Measurements from ENCODE around the gene HINT3.

DNA sequence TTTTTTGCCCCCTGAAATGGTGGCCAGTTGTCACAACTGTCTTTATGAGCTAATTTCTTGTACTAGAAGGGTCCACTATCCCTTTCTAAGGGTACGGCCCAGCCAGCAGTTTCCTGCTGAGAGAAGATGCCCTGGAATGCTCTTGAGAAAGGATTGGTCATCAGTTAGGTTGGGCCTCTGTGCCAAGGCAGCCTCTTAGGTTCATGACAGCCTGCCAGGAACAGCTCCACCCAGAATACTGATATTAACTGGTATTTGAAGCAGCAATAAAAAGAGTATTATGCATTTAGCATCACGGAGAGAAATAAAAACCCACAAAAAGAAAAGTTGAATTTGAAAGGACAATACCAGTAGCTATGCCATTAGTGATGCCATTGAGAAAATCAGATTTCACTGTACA is 9.0 kb upstream of the HINT3 start:
- TF ChIP-seq, protein P1, sequence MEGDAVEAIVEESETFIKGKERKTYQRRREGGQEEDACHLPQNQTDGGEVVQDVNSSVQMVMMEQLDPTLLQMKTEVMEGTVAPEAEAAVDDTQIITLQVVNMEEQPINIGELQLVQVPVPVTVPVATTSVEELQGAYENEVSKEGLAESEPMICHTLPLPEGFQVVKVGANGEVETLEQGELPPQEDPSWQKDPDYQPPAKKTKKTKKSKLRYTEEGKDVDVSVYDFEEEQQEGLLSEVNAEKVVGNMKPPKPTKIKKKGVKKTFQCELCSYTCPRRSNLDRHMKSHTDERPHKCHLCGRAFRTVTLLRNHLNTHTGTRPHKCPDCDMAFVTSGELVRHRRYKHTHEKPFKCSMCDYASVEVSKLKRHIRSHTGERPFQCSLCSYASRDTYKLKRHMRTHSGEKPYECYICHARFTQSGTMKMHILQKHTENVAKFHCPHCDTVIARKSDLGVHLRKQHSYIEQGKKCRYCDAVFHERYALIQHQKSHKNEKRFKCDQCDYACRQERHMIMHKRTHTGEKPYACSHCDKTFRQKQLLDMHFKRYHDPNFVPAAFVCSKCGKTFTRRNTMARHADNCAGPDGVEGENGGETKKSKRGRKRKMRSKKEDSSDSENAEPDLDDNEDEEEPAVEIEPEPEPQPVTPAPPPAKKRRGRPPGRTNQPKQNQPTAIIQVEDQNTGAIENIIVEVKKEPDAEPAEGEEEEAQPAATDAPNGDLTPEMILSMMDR (IDR thresholded peaks at IDR 0.05; ENCODE audit: poor library complexity, severe bottlenecking) = no peak
- TF ChIP-seq, protein P2, sequence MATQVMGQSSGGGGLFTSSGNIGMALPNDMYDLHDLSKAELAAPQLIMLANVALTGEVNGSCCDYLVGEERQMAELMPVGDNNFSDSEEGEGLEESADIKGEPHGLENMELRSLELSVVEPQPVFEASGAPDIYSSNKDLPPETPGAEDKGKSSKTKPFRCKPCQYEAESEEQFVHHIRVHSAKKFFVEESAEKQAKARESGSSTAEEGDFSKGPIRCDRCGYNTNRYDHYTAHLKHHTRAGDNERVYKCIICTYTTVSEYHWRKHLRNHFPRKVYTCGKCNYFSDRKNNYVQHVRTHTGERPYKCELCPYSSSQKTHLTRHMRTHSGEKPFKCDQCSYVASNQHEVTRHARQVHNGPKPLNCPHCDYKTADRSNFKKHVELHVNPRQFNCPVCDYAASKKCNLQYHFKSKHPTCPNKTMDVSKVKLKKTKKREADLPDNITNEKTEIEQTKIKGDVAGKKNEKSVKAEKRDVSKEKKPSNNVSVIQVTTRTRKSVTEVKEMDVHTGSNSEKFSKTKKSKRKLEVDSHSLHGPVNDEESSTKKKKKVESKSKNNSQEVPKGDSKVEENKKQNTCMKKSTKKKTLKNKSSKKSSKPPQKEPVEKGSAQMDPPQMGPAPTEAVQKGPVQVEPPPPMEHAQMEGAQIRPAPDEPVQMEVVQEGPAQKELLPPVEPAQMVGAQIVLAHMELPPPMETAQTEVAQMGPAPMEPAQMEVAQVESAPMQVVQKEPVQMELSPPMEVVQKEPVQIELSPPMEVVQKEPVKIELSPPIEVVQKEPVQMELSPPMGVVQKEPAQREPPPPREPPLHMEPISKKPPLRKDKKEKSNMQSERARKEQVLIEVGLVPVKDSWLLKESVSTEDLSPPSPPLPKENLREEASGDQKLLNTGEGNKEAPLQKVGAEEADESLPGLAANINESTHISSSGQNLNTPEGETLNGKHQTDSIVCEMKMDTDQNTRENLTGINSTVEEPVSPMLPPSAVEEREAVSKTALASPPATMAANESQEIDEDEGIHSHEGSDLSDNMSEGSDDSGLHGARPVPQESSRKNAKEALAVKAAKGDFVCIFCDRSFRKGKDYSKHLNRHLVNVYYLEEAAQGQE (IDR thresholded peaks at IDR 0.05; ENCODE audit: borderline replicate concordance) = no peak
- no peak for TF ChIP-seq EZH2 (IDR thresholded peaks at IDR 0.05; ENCODE audit: borderline replicate concordance, insufficient read depth, low read length, poor library complexity, severe bottlenecking)
- TF ChIP-seq SMC3 (conservative IDR thresholded peaks at IDR 0.05; ENCODE audit: poor library complexity) = no peak
- no peak for TF ChIP-seq EP300 (conservative IDR thresholded peaks at IDR 0.05; ENCODE audit: poor library complexity, severe bottlenecking)
- TF ChIP-seq POLR2AphosphoS5 (IDR thresholded peaks at IDR 0.05) = no peak
- no peak for TF ChIP-seq TAF1 (IDR thresholded peaks at IDR 0.05; ENCODE audit: low read depth)
- TF ChIP-seq MXI1 (conservative IDR thresholded peaks at IDR 0.05; ENCODE audit: poor library complexity, severe bottlenecking) = no peak

Measured in neural cell (in vitro differentiated cells).